ENCODE data around the gene LRP2.

LRP2 gene

GRCh38 chr2:169265591-169265990 lies 96.7 kb downstream of the LRP2 start:
- Mint-ChIP-seq H3K9me3 (no peaks in the 10 kb centered on the region), H3K27me3 (ENCODE audit: low read depth) (no peaks in the 10 kb centered on the region), H3K4me3 (no peak overlapping the region), H3K27ac (no peak overlapping the region), H3K36me3 (ENCODE audit: low read depth) (no peaks in the 10 kb centered on the region), H3K4me1 (ENCODE audit: low read depth) (no peaks in the 10 kb centered on the region)
- no peak for DNase-seq (ENCODE audit: low spot score)

- H3K4me3 Mint-ChIP-seq, result no peak overlapping the region
- no peaks in the 10 kb centered on the region for H3K36me3 Mint-ChIP-seq (ENCODE audit: low read depth)
- no peak overlapping the region for H3K27ac Mint-ChIP-seq
- H3K9me3 Mint-ChIP-seq, result no peaks in the 10 kb centered on the region
- DNase-seq (ENCODE audit: low spot score), result no peak
- peaks cover 3% of the 10 kb centered on the region for H3K27me3 Mint-ChIP-seq (ENCODE audit: low read depth)
- no peaks in the 10 kb centered on the region for H3K4me1 Mint-ChIP-seq (ENCODE audit: low read depth)
Measured at GRCh38 chr2:169260846-169261642, 101.3 kb downstream of the LRP2 start.

- H3K4me3 Mint-ChIP-seq, result no peak overlapping the region
- no peaks in the 10 kb centered on the region for H3K4me1 Mint-ChIP-seq (ENCODE audit: low read depth)
- no peaks in the 10 kb centered on the region for H3K9me3 Mint-ChIP-seq
- no peaks in the 10 kb centered on the region for H3K36me3 Mint-ChIP-seq (ENCODE audit: low read depth)
- no peak for DNase-seq (ENCODE audit: low spot score)
- peaks cover 3% of the 10 kb centered on the region for H3K27me3 Mint-ChIP-seq (ENCODE audit: low read depth)
- H3K27ac Mint-ChIP-seq, result no peak overlapping the region
Measured at GRCh38 chr2:169260246-169260645, 102.1 kb downstream of the LRP2 start.

GRCh38 chr2:169259402-169259801 lies 102.9 kb downstream of the LRP2 start:
- DNase-seq (ENCODE audit: low spot score), result no peak
- Mint-ChIP-seq H3K4me3 (no peak overlapping the region), H3K27ac (no peak overlapping the region), H3K9me3 (no peaks in the 10 kb centered on the region), H3K4me1 (ENCODE audit: low read depth) (no peaks in the 10 kb centered on the region), H3K36me3 (ENCODE audit: low read depth) (no peaks in the 10 kb centered on the region), H3K27me3 (ENCODE audit: low read depth) (peaks cover 3% of the 10 kb centered on the region)

DNA sequence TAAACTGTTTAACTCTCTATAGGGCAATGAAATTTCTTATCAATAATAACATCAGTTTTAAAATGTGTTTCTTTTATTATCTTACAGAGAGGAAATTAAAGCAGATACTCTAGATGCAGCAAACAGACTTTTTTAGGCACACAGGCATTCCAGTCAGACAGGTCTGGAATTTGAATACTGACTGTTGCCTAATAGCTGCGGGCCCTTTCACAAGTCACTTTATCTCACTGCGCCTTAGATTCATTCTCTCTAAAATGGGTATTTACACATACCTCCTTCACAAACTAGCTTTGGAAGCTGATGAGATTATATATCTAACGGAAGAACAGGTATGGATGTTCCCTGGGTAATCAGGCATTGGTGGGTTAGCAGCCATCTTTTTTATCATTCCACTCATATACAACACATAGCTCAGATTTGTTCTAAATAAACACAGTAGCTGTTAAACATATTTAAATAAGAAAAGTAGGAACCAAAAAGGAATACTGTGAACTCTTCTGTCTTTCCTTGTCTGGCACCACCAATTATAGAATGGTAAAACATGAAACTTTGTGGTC lies 104.2 kb downstream of the LRP2 start:
- no peak overlapping the region for H3K27ac Mint-ChIP-seq
- H3K4me1 Mint-ChIP-seq (ENCODE audit: low read depth), result no peaks in the 10 kb centered on the region
- H3K27me3 Mint-ChIP-seq (ENCODE audit: low read depth), result peaks cover 3% of the 10 kb centered on the region
- DNase-seq (ENCODE audit: low spot score), result no peak
- no peak overlapping the region for H3K4me3 Mint-ChIP-seq
- no peaks in the 10 kb centered on the region for H3K9me3 Mint-ChIP-seq
- no peaks in the 10 kb centered on the region for H3K36me3 Mint-ChIP-seq (ENCODE audit: low read depth)

- H3K9me3 Mint-ChIP-seq, result no peaks in the 10 kb centered on the region
- DNase-seq (ENCODE audit: low spot score), result no peak
- H3K4me1 Mint-ChIP-seq (ENCODE audit: low read depth), result no peaks in the 10 kb centered on the region
- H3K27ac Mint-ChIP-seq, result no peak overlapping the region
- H3K4me3 Mint-ChIP-seq, result no peak overlapping the region
- no peaks in the 10 kb centered on the region for H3K27me3 Mint-ChIP-seq (ENCODE audit: low read depth)
- H3K36me3 Mint-ChIP-seq (ENCODE audit: low read depth), result no peaks in the 10 kb centered on the region
Measured at GRCh38 chr2:169254774-169255173, 107.6 kb downstream of the LRP2 start.

GRCh38 chr2:169247211-169247610 lies 115.1 kb downstream of the LRP2 start:
- no peak for DNase-seq (ENCODE audit: low spot score)
- no peaks in the 10 kb centered on the region for H3K9me3 Mint-ChIP-seq
- no peak overlapping the region for H3K27ac Mint-ChIP-seq
- no peaks in the 10 kb centered on the region for H3K36me3 Mint-ChIP-seq (ENCODE audit: low read depth)
- no peaks in the 10 kb centered on the region for H3K4me1 Mint-ChIP-seq (ENCODE audit: low read depth)
- peaks cover 2% of the 10 kb centered on the region for H3K27me3 Mint-ChIP-seq (ENCODE audit: low read depth)
- no peak overlapping the region for H3K4me3 Mint-ChIP-seq

GRCh38 chr2:169240405-169240804 lies 121.9 kb downstream of the LRP2 start:
- no peaks in the 10 kb centered on the region for H3K9me3 Mint-ChIP-seq
- H3K4me1 Mint-ChIP-seq (ENCODE audit: low read depth), result peaks cover 12% of the 10 kb centered on the region
- no peak for DNase-seq (ENCODE audit: low spot score)
- no peak overlapping the region for H3K4me3 Mint-ChIP-seq
- H3K27me3 Mint-ChIP-seq (ENCODE audit: low read depth), result peaks cover 6% of the 10 kb centered on the region
- H3K36me3 Mint-ChIP-seq (ENCODE audit: low read depth), result no peaks in the 10 kb centered on the region
- no peak overlapping the region for H3K27ac Mint-ChIP-seq

DNA sequence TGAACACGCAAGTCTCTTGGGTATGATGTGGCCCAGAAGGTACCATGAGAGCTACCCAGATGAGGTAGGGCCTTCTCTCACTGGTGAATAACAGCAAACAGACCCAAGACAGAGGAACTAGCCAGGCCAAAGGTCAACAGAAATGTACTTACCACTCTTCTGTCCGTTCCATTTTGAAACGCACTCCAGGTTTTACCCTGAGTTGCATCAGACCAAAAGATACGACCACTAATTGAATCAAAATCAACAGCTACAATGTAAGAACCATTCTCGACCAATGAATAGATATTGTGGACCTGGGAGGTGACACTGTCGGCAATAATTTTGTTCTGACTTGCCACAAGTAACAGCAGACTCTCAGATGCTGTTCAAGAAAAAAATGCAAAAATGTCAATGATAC lies 124.4 kb downstream of the LRP2 start:
- Mint-ChIP-seq H3K36me3 (ENCODE audit: low read depth) (no peaks in the 10 kb centered on the region), H3K4me1 (ENCODE audit: low read depth) (peaks cover 12% of the 10 kb centered on the region), H3K4me3 (no peak overlapping the region), H3K27ac (no peak overlapping the region), H3K27me3 (ENCODE audit: low read depth) (peaks cover 8% of the 10 kb centered on the region), H3K9me3 (no peaks in the 10 kb centered on the region)
- no peak for DNase-seq (ENCODE audit: low spot score)

DNA sequence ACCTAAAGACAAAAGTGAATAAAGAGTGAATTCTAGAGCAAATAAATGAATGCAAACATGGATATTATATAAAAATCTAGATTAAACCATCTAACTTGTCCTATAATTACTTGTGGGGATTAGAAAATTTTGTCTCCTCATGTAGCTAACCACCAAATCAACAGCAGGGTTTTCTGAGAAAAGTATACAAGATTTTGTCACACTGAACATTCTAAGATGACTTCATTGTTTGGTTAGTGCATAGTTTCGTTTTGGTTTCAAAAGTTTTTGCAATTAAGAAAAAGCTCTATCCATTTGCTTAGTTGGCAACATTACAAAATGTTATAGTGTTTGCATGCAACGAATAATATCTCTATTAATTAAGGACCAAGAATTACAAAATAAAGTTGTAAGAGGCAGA lies 125.0 kb downstream of the LRP2 start:
- H3K9me3 Mint-ChIP-seq, result no peaks in the 10 kb centered on the region

GRCh38 chr2:169232551-169233154 lies 129.7 kb downstream of the LRP2 start:
- no peak overlapping the region for H3K27ac Mint-ChIP-seq
- no peaks in the 10 kb centered on the region for H3K9me3 Mint-ChIP-seq
- peaks cover 6% of the 10 kb centered on the region for H3K4me1 Mint-ChIP-seq (ENCODE audit: low read depth)
- H3K36me3 Mint-ChIP-seq (ENCODE audit: low read depth), result no peaks in the 10 kb centered on the region
- H3K4me3 Mint-ChIP-seq, result no peak overlapping the region
- DNase-seq (ENCODE audit: low spot score), result no peak
- H3K27me3 Mint-ChIP-seq (ENCODE audit: low read depth), result peaks cover 12% of the 10 kb centered on the region

More for the DNA sequence above, 125.0 kb downstream of the LRP2 start:
- DNase-seq (ENCODE audit: low spot score), result no peak
- Mint-ChIP-seq H3K36me3 (ENCODE audit: low read depth) (no peaks in the 10 kb centered on the region), H3K27ac (no peak overlapping the region), H3K27me3 (ENCODE audit: low read depth) (peaks cover 6% of the 10 kb centered on the region), H3K4me1 (ENCODE audit: low read depth) (peaks cover 12% of the 10 kb centered on the region), H3K4me3 (no peak overlapping the region)

DNA sequence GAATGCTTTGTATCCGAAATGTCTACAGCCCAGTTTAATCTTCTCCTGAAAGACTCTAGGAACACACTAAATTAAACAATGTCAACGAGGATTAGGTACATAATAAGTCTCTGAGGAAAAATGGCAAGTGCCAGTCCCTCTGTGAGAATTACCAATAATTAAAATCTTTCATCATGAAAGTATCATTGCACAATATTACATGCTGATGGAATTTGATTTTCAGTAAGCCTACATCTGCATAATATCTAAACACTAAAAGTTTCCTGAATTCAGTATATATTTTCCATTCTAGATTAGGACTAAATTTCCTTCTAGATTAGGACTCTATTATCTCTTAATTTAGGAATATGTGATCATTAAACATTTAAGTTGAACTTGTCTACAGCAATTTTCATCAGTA lies 132.1 kb downstream of the LRP2 start:
- DNase-seq (ENCODE audit: low spot score), result no peak
- Mint-ChIP-seq H3K9me3 (no peaks in the 10 kb centered on the region), H3K27me3 (ENCODE audit: low read depth) (peaks cover 19% of the 10 kb centered on the region), H3K27ac (no peak overlapping the region), H3K36me3 (ENCODE audit: low read depth) (no peaks in the 10 kb centered on the region), H3K4me3 (no peak overlapping the region), H3K4me1 (ENCODE audit: low read depth) (no peaks in the 10 kb centered on the region)

DNA sequence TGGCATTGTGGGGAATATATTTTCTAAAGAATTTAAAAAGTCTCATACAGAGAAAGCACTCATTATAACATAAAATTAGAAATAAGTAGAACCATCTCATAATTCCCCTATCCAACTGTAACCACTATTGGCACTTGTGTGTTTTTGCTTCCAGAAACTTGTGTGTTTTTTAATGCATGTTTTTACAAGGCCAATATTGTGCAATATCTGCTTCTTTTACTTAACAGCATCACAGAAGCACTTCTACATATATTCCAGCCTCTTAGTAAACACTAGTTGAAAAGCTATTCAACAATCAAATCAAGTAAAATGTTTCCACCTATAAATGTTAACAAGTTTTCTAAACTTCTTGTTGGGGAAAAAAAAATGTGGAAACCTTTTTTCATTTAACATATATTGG lies 132.7 kb downstream of the LRP2 start:
- no peaks in the 10 kb centered on the region for H3K36me3 Mint-ChIP-seq (ENCODE audit: low read depth)
- no peak overlapping the region for H3K4me3 Mint-ChIP-seq
- peaks cover 19% of the 10 kb centered on the region for H3K27me3 Mint-ChIP-seq (ENCODE audit: low read depth)
- H3K4me1 Mint-ChIP-seq (ENCODE audit: low read depth), result no peaks in the 10 kb centered on the region
- H3K27ac Mint-ChIP-seq, result no peak overlapping the region
- H3K9me3 Mint-ChIP-seq, result no peaks in the 10 kb centered on the region
- DNase-seq (ENCODE audit: low spot score), result no peak

GRCh38 chr2:169225906-169226305 lies 136.4 kb downstream of the LRP2 start:
- Mint-ChIP-seq H3K4me3 (no peak overlapping the region), H3K4me1 (ENCODE audit: low read depth) (peaks cover 4% of the 10 kb centered on the region), H3K27me3 (ENCODE audit: low read depth) (peaks cover 20% of the 10 kb centered on the region), H3K27ac (no peak overlapping the region), H3K9me3 (no peaks in the 10 kb centered on the region), H3K36me3 (ENCODE audit: low read depth) (no peaks in the 10 kb centered on the region)
- no peak for DNase-seq (ENCODE audit: low spot score)

Data from T-helper 2 cell treated with Interferon-gamma antibody and Interleukin-4, amounts not matched to agents 5 μg/mL and 100 μg/mL, for 36 hours (primary cell).